ENCODE data around the gene MRPL17. TPM values are rescaled to one million over a fixed set of nuclear protein-coding genes. Genes with fewer than 3 reads are reported as not detected.

The MRPL17 gene
- total RNA-seq, 1 experiment from 2014 or later: 78.1 TPM

DNA sequence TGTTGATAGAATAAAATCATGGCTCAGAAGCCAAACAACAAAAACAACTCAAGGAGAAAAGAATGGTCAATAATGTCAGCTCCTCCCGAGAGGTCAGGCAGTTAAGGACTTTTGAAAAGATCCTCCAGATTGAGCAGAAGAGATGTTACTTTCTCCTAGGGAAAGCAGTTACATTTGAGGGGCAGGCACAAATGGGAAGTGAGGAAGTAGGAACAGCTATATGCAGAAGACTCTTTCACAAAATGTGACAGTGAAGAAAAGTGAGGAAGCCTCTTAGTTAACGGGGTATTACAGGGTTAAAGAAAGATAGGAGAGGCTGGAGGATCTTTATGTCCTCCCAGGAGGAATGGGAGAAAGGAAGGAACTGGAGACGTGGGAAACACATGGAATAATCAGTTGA, 31.0 kb downstream of the MRPL17 start:
- ATAC-seq (no peak), DNase-seq (no peak)
- BruUV-seq (replicated peaks): no TSS peak
- intact Hi-C loops (cut with micrococcal nuclease): no loop called here
- Histone ChIP-seq H4K20me1 (ENCODE audit: low read length) (no peaks in the 10 kb centered on the region), H3K36me3 (ENCODE audit: low read depth, low read length) (no peaks in the 10 kb centered on the region), H3K27ac (ENCODE audit: low read length) (no peak overlapping the region), H3K4me3 (ENCODE audit: low read length) (no peak overlapping the region), H3K9me2 (replicated peaks; ENCODE audit: low read length) (no peaks in the 10 kb centered on the region), H3K4me1 (ENCODE audit: insufficient read depth, low read length) (no peaks in the 10 kb centered on the region; the same call in 1 of the 2 replicates), H3K79me2 (ENCODE audit: low read length) (no peaks in the 10 kb centered on the region), H3F3A (ENCODE audit: low read length, unreplicated experiment) (no peaks in the 10 kb centered on the region), H3K27me3 (ENCODE audit: low read length) (peaks cover 62% of the 10 kb centered on the region), H2AFZ (ENCODE audit: low read length) (no peak overlapping the region), H3K4me2 (ENCODE audit: low read length) (no peak overlapping the region), H3K9me3 (ENCODE audit: low read length) (no peaks in the 10 kb centered on the region), H3K9ac (ENCODE audit: low read length) (no peak overlapping the region)
- TF ChIP-seq EZH2phosphoT487 (IDR thresholded peaks at IDR 0.05; ENCODE audit: borderline replicate concordance, low read length) (no peak), EZH2 (IDR thresholded peaks at IDR 0.05; ENCODE audit: low read length, unreplicated experiment) (no peak)
- TF ChIP-seq, protein P1, sequence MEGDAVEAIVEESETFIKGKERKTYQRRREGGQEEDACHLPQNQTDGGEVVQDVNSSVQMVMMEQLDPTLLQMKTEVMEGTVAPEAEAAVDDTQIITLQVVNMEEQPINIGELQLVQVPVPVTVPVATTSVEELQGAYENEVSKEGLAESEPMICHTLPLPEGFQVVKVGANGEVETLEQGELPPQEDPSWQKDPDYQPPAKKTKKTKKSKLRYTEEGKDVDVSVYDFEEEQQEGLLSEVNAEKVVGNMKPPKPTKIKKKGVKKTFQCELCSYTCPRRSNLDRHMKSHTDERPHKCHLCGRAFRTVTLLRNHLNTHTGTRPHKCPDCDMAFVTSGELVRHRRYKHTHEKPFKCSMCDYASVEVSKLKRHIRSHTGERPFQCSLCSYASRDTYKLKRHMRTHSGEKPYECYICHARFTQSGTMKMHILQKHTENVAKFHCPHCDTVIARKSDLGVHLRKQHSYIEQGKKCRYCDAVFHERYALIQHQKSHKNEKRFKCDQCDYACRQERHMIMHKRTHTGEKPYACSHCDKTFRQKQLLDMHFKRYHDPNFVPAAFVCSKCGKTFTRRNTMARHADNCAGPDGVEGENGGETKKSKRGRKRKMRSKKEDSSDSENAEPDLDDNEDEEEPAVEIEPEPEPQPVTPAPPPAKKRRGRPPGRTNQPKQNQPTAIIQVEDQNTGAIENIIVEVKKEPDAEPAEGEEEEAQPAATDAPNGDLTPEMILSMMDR (conservative IDR thresholded peaks at IDR 0.05; ENCODE audit: low read depth, low read length): no peak
- POLR2A ChIA-PET (ENCODE audit: unreplicated experiment): no interaction called here
- CTCF ChIA-PET: no interaction called here

GRCh38 chr11:6650980-6651379, 32.2 kb downstream of the MRPL17 start:
- TF ChIP-seq, protein P1 (conservative IDR thresholded peaks at IDR 0.05; ENCODE audit: low read depth, low read length): no peak
- TF ChIP-seq EZH2phosphoT487 (IDR thresholded peaks at IDR 0.05; ENCODE audit: borderline replicate concordance, low read length) (no peak), EZH2 (IDR thresholded peaks at IDR 0.05; ENCODE audit: low read length, unreplicated experiment) (no peak)
- CTCF ChIA-PET: no interaction called here
- BruUV-seq (replicated peaks): no TSS peak
- no peak overlapping the region for H3K27ac ChIP-seq (ENCODE audit: low read length)
- 0 out of 2 replicates have a peak overlapping the region, but pooled peaks have one; percentile 16 for H3K4me2 ChIP-seq (ENCODE audit: low read length)
- H3K79me2 ChIP-seq (ENCODE audit: low read length): no peaks in the 10 kb centered on the region
- no peak overlapping the region for H3K4me3 ChIP-seq (ENCODE audit: low read length)
- DNase-seq (peak; percentile 58), ATAC-seq (peak; percentile 37; the same call in 1 of the 2 replicates)
- no peak overlapping the region for H2AFZ ChIP-seq (ENCODE audit: low read length)
- no peaks in the 10 kb centered on the region for H3F3A ChIP-seq (ENCODE audit: low read length, unreplicated experiment)
- H3K36me3 ChIP-seq (ENCODE audit: low read depth, low read length): no peaks in the 10 kb centered on the region
- H3K9me2 ChIP-seq (replicated peaks; ENCODE audit: low read length): no peaks in the 10 kb centered on the region
- H3K9ac ChIP-seq (ENCODE audit: low read length): no peak overlapping the region
- H3K4me1 ChIP-seq (ENCODE audit: insufficient read depth, low read length): no peaks in the 10 kb centered on the region; the same call in 1 of the 2 replicates
- H3K9me3 ChIP-seq (ENCODE audit: low read length): no peaks in the 10 kb centered on the region
- POLR2A ChIA-PET (ENCODE audit: unreplicated experiment): no interaction called here
- H3K27me3 ChIP-seq (ENCODE audit: low read length): peaks cover 50% of the 10 kb centered on the region
- intact Hi-C loops (cut with micrococcal nuclease): no loop called here
- H4K20me1 ChIP-seq (ENCODE audit: low read length): no peaks in the 10 kb centered on the region

GRCh38 chr11:6650104-6650503, 33.0 kb downstream of the MRPL17 start:
- H3K9ac ChIP-seq (ENCODE audit: low read length): no peak overlapping the region
- H3K36me3 ChIP-seq (ENCODE audit: low read depth, low read length): no peaks in the 10 kb centered on the region
- no peak for DNase-seq
- no peak overlapping the region for H2AFZ ChIP-seq (ENCODE audit: low read length)
- H3K27ac ChIP-seq (ENCODE audit: low read length): no peak overlapping the region
- CTCF ChIA-PET: interaction anchor here (1.0 kb wide), 1 partner anchor 56 kb away, joined by 3 read pairs; no protein-coding TSS in a partner anchor
- H3K4me2 ChIP-seq (ENCODE audit: low read length): no peak overlapping the region
- H3K9me3 ChIP-seq (ENCODE audit: low read length): no peaks in the 10 kb centered on the region
- BruUV-seq (replicated peaks): no TSS peak
- POLR2A ChIA-PET (ENCODE audit: unreplicated experiment): no interaction called here
- intact Hi-C loops (cut with micrococcal nuclease): no loop called here
- no peak for ATAC-seq
- no peak overlapping the region for H3K4me3 ChIP-seq (ENCODE audit: low read length)
- H3K79me2 ChIP-seq (ENCODE audit: low read length): no peaks in the 10 kb centered on the region
- no peaks in the 10 kb centered on the region for H4K20me1 ChIP-seq (ENCODE audit: low read length)
- H3K4me1 ChIP-seq (ENCODE audit: insufficient read depth, low read length): no peaks in the 10 kb centered on the region; the same call in 1 of the 2 replicates
- H3K27me3 ChIP-seq (ENCODE audit: low read length): peaks cover 50% of the 10 kb centered on the region
- no peaks in the 10 kb centered on the region for H3F3A ChIP-seq (ENCODE audit: low read length, unreplicated experiment)
- no peaks in the 10 kb centered on the region for H3K9me2 ChIP-seq (replicated peaks; ENCODE audit: low read length)
- TF ChIP-seq, protein P1 (conservative IDR thresholded peaks at IDR 0.05; ENCODE audit: low read depth, low read length): no peak
- TF ChIP-seq EZH2phosphoT487 (IDR thresholded peaks at IDR 0.05; ENCODE audit: borderline replicate concordance, low read length) (no peak), EZH2 (IDR thresholded peaks at IDR 0.05; ENCODE audit: low read length, unreplicated experiment) (no peak)
